Subcutaneous abdominal adipose tissue (tissue), 5 donors: Measurements from ENCODE around the gene HS6ST2.

Source experiments
- H3K27ac ChIP-seq: one replicate; pipeline ENCODE4 v1.7.0; 2013; ENCODE audit warnings: low read depth, mild to moderate bottlenecking, inconsistent platforms, low read length, moderate library complexity
- H3K27me3 ChIP-seq, 5 donors: one replicate each; pipeline ENCODE4 v1.7.0; 2013; ENCODE audit warnings: low read length in 5 of 5, inconsistent platforms in 1 of 5; ENCODE audit not compliant: control insufficient read depth in 5 of 5, insufficient read depth in 4 of 5
- H3K36me3 ChIP-seq, 5 donors: one replicate each; pipeline ENCODE4 v1.7.0; 2013; ENCODE audit warnings: low read length in 5 of 5; ENCODE audit not compliant: control insufficient read depth in 5 of 5, insufficient read depth in 5 of 5
- H3K4me1 ChIP-seq, 5 donors: one replicate each; pipeline ENCODE4 v1.7.0; 2013; ENCODE audit warnings: low read length in 5 of 5, mild to moderate bottlenecking in 3 of 5, moderate library complexity in 1 of 5; ENCODE audit not compliant: control insufficient read depth in 5 of 5, insufficient read depth in 5 of 5
- H3K4me3 ChIP-seq, 5 donors: one replicate each; pipeline ENCODE4 v1.7.0; 2013; ENCODE audit warnings: low read length in 5 of 5, low read depth in 1 of 5
- H3K9ac ChIP-seq, 5 donors: one replicate each; pipeline ENCODE4 v1.7.0; 2013; ENCODE audit warnings: low read length in 5 of 5, mild to moderate bottlenecking in 4 of 5, moderate library complexity in 3 of 5
- H3K9me3 ChIP-seq, 5 donors: one replicate each; pipeline ENCODE4 v1.7.0; 2013; ENCODE audit warnings: low read length in 5 of 5; ENCODE audit not compliant: control insufficient read depth in 5 of 5
- donor health status: healthy.
- donor health status: healthy.
- donor health status: healthy.
- donor health status: healthy.
- donor health status: healthy.

Gene HS6ST2

DNA sequence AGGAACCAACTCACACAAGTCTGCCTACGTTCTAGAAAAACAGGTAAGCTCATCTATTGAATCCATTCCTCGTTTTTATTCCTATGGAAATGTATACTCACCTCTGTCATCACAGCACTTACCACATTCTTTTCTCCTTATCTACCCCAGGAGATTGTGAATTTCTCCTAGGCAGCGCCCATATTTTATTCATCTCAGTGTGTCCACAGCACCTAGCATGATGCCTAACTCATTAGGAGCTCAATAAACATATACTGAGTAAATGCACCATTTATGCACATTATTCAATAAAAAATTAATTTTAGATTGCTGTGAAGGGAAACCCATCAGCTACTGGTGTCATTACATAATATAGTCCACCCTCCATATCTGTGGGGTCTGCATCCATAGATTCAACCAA is 363.4 kb downstream of the HS6ST2 start:
- Histone ChIP-seq H3K27ac (no peak overlapping the region), H3K9me3 (no peaks in the 10 kb centered on the region), H3K36me3 (no peaks in the 10 kb centered on the region), H3K9ac (no peak overlapping the region), H3K27me3 (peaks cover 0 to 10% (median 3%) of the 10 kb centered on the region in 5 donors), H3K4me1 (peaks cover 0 to 9% (median 0%) of the 10 kb centered on the region in 5 donors), H3K4me3 (no peak overlapping the region)

GRCh38 chrX:132594129-132594528 is 364.3 kb downstream of the HS6ST2 start:
- Histone ChIP-seq H3K9me3 (no peaks in the 10 kb centered on the region), H3K36me3 (no peaks in the 10 kb centered on the region), H3K9ac (no peak overlapping the region), H3K4me3 (no peak overlapping the region), H3K27me3 (peaks cover 0 to 8% (median 3%) of the 10 kb centered on the region in 5 donors), H3K4me1 (peaks cover 0 to 9% (median 0%) of the 10 kb centered on the region in 5 donors), H3K27ac (no peak overlapping the region)

GRCh38 chrX:132592880-132593279 is 365.5 kb downstream of the HS6ST2 start:
- H3K9me3 ChIP-seq, result no peaks in the 10 kb centered on the region
- peaks cover 0 to 13% (median 0%) of the 10 kb centered on the region in 5 donors for H3K4me1 ChIP-seq
- H3K36me3 ChIP-seq, result no peaks in the 10 kb centered on the region
- H3K27me3 ChIP-seq, result peaks cover 0 to 8% (median 3%) of the 10 kb centered on the region in 5 donors
- no peak overlapping the region for H3K27ac ChIP-seq
- H3K4me3 ChIP-seq, result no peak overlapping the region
- H3K9ac ChIP-seq, result no peak overlapping the region

GRCh38 chrX:132591719-132592275 is 366.6 kb downstream of the HS6ST2 start:
- Histone ChIP-seq H3K4me3 (no peak overlapping the region), H3K27ac (no peak overlapping the region), H3K9me3 (no peaks in the 10 kb centered on the region), H3K9ac (no peak overlapping the region), H3K27me3 (peaks cover 0 to 9% (median 3%) of the 10 kb centered on the region in 5 donors), H3K36me3 (no peaks in the 10 kb centered on the region), H3K4me1 (peaks cover 0 to 13% (median 0%) of the 10 kb centered on the region in 5 donors)

DNA sequence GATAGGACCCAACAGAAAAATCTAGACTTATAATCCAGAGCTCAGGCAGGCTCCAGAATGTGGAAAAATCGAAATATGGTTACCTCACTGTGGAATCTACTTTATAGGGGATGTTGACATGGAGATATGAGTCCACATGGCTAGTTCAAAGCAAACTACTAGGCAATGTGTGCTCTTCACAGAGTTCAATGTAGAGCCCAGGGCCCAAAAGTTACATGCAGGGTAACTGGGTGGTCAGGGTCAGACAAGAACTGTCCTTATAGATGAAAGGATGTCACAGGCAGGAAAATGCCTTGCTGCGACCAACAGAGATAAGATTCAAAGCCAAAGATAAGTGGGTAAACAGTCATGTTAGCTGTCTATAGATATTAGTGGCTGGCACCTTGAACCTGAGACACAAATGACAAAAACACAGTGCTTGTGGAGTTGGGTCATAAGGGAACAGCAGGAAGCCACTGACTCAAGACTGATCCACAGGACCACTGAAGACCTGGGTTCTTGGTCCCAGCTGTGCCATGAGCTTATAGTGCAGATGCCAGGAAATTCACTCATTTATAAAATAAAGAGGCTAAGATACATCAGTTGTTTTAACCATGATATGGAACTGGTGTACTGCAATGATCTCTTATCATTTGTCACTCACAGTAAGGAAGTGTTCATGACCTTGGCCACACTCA is 367.9 kb downstream of the HS6ST2 start:
- no peak overlapping the region for H3K9ac ChIP-seq
- H3K27ac ChIP-seq, result no peak overlapping the region
- no peaks in the 10 kb centered on the region for H3K36me3 ChIP-seq
- H3K27me3 ChIP-seq, result peaks cover 0 to 10% (median 3%) of the 10 kb centered on the region in 5 donors
- H3K4me3 ChIP-seq, result no peak overlapping the region
- no peaks in the 10 kb centered on the region for H3K9me3 ChIP-seq
- peaks cover 0 to 13% (median 0%) of the 10 kb centered on the region in 5 donors for H3K4me1 ChIP-seq

DNA sequence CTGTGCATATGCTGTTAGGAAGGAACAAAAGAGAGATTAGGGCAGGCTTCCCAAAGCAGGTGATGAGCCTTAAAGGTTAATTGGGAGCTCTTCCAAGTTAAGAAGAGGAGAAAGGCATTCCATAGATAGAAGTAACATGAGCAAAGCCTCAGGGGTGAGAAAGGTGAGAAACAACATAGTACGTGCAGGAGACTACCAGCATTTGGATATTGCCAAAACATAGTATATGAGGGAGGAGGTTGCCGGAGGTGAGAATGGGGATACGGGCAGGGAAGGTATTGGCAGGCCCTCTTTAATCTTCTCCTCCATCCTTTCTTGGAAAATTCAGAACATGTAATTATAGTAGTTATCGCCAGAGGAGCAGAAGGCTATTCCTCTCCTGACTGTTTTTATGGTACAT is 373.5 kb downstream of the HS6ST2 start:
- H3K27me3 ChIP-seq, result peaks cover 0 to 6% (median 0%) of the 10 kb centered on the region in 5 donors
- no peak overlapping the region for H3K4me3 ChIP-seq
- no peak overlapping the region for H3K9ac ChIP-seq
- peaks cover 0 to 4% (median 0%) of the 10 kb centered on the region in 5 donors for H3K4me1 ChIP-seq
- no peaks in the 10 kb centered on the region for H3K36me3 ChIP-seq
- no peaks in the 10 kb centered on the region for H3K9me3 ChIP-seq
- no peak overlapping the region for H3K27ac ChIP-seq

DNA sequence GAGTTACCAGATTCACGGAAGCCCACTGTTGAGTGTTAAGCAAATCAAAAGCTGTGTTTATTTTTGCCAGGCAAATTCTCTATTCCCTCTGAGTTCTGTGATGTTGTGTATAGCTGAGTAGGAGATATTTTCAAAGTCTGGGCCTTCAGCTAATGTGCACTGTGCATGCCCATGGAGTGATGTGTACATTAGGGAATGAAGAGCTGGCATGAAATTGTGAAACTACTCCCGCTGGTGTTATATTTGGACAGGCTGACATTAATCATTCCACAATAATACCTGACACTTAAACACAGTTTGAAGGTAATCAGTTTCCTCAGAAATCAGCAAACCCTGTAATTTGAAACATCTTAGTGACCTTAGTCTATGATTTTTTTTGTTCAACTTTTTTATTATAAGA is 381.5 kb downstream of the HS6ST2 start:
- H3K36me3 ChIP-seq, result no peaks in the 10 kb centered on the region
- H3K27me3 ChIP-seq, result peaks cover 0 to 8% (median 0%) of the 10 kb centered on the region in 5 donors
- H3K27ac ChIP-seq, result no peak overlapping the region
- no peaks in the 10 kb centered on the region for H3K9me3 ChIP-seq
- H3K9ac ChIP-seq, result no peak overlapping the region
- H3K4me3 ChIP-seq, result no peak overlapping the region
- no peaks in the 10 kb centered on the region for H3K4me1 ChIP-seq
